ENCODE results near the gene SNAPC1.

The SNAPC1 gene

DNA sequence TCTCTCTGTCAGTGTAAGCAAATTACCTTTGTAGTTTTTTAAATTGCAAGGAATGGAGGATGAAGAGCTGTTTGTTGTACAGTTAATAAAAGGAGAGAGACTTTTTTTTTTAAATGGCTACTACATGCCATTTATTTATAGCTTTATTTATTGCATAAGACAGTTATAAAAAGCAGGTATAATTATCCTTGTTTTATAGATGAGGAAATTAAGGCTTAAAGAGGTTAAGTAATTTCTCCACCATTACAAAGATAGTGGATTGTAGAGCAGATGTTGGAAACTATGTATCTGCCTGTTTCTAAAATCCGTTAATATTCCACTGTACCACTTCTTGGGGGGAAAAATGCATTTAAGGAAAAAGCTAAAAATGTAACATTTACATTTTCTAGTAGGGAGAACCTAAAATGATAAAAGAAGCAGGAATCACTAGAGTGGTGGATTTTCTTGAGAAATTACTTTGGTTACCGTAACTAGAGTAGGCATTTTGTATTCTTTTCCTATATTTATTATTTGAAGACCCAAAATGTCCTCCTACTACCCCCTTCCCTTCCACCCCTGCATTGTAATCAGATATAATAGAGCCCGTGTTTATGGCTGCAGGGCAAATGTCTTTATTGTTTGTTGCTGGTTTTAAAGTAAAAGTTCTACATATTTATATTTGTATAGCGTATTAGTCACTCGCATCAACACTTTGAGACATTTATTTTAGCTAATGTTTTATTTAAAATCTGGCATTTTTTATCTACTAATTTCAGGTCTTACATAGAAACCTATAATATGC is 2.3 kb downstream of the SNAPC1 start:
- CTCF ChIA-PET = interaction anchor here (0.8 to 1.9 kb wide), 7 partner anchors 23 to 307 kb away, joined by 3 to 7 read pairs (median 3); no protein-coding TSS in a partner anchor
- TF ChIP-seq, protein P1, sequence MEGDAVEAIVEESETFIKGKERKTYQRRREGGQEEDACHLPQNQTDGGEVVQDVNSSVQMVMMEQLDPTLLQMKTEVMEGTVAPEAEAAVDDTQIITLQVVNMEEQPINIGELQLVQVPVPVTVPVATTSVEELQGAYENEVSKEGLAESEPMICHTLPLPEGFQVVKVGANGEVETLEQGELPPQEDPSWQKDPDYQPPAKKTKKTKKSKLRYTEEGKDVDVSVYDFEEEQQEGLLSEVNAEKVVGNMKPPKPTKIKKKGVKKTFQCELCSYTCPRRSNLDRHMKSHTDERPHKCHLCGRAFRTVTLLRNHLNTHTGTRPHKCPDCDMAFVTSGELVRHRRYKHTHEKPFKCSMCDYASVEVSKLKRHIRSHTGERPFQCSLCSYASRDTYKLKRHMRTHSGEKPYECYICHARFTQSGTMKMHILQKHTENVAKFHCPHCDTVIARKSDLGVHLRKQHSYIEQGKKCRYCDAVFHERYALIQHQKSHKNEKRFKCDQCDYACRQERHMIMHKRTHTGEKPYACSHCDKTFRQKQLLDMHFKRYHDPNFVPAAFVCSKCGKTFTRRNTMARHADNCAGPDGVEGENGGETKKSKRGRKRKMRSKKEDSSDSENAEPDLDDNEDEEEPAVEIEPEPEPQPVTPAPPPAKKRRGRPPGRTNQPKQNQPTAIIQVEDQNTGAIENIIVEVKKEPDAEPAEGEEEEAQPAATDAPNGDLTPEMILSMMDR (IDR thresholded peaks at IDR 0.05; ENCODE audit: insufficient read depth, low read length, missing control alignments) = no peak
- H3K4me3 ChIP-seq (ENCODE audit: low read depth, low read length) = peak overlapping the region; percentile 19; the same call in 1 of the 2 replicates
- POLR2A ChIA-PET = interaction anchor here (0.8 kb wide), 1 partner anchor 26 kb away, joined by 3 read pairs; no protein-coding TSS in a partner anchor
- no peak for DNase-seq (ENCODE audit: low read depth, low spot score)

DNA sequence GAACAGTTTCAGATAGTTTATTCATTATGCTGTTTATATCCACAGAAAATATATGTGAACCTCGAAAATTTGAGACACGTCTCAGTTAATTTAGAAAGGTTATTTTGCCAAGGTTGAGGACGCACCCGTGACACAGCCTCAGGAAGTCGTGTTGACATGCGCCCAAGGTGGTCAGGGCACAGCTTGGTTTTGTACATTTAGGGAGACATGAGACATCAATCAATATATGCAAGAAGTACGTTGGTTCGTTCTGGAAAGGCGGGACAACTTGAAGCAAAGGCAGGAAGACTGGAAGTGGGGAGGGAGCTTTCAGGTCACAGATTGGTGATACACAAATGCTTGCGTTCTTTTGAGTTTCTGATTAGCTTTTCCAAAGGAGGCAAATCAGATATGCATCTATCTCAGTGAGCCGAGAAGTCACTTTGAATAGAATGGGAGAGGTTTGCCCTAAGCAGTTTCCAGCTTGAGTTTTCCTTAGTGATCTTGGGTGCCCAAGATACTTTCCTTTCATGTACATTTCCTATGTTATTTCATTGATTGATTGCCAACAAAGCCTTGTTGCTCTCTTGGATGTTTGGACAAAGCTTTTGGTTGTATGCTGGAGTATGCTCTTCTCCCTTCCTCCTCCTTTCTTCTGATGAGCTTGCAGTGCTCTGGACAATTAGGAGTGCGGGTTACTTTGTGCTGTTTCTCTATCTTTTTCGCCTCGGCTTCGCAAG is 3.2 kb downstream of the SNAPC1 start:
- CTCF ChIA-PET = interaction anchor here (1.5 to 1.8 kb wide), 3 partner anchors 73 to 308 kb away, joined by 3 to 7 read pairs (median 3); no protein-coding TSS in a partner anchor
- no peak for DNase-seq (ENCODE audit: low read depth, low spot score)
- TF ChIP-seq, protein P1 (IDR thresholded peaks at IDR 0.05; ENCODE audit: insufficient read depth, low read length, missing control alignments) = no peak
- POLR2A ChIA-PET = no interaction called here
- peak overlapping the region; percentile 18; the same call in 1 of the 2 replicates for H3K4me3 ChIP-seq (ENCODE audit: low read depth, low read length)

DNA sequence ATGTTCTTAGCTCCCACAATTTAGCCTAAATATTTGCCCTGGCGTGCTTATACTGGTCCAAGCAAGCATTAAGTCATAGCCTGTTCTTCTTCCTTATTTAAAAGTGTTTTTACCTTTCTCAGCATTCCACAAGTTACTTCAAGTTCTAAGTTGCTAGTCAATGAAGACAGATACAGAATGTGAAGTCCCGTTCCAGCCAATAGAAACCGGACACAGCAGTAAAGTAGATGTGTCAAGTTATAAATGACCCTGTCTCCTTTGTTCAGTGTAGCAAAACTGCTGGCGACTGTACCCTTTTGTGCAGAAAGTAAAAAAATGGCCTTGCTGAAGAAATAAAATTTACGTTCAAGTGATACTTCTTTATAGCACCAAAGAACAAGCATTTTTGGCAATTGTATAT is 3.9 kb downstream of the SNAPC1 start:
- TF ChIP-seq, protein P1 (IDR thresholded peaks at IDR 0.05; ENCODE audit: insufficient read depth, low read length, missing control alignments) = no peak
- CTCF ChIA-PET = interaction anchor here (1.4 to 1.6 kb wide), 3 partner anchors 22 to 290 kb away, joined by 3 read pairs; no protein-coding TSS in a partner anchor
- no peak for DNase-seq (ENCODE audit: low read depth, low spot score)
- POLR2A ChIA-PET = no interaction called here
- H3K4me3 ChIP-seq (ENCODE audit: low read depth, low read length) = no peak overlapping the region

DNA sequence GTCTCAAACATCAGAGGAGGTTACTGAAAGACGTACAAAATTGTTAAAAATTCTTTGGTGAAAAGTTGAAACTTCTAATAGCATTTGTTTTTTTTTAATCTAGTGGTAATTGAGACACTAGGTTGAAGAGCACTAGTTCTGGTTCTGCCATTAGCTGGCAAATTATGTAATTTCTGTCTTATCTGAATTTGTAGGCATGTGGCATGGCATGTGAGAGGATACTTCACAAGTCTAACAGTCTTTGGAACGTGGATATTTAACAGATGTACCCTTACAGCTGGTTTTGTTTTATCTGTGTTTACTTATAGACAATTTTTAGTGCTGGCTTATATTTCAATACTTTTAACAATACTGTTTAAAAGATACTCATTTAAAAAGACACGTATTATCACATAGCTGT is 6.0 kb downstream of the SNAPC1 start:
- no peak for DNase-seq (ENCODE audit: low read depth, low spot score)
- no peak overlapping the region for H3K4me3 ChIP-seq (ENCODE audit: low read depth, low read length)
- CTCF ChIA-PET = no interaction called here
- POLR2A ChIA-PET = no interaction called here
- TF ChIP-seq, protein P1 (IDR thresholded peaks at IDR 0.05; ENCODE audit: insufficient read depth, low read length, missing control alignments) = no peak

DNA sequence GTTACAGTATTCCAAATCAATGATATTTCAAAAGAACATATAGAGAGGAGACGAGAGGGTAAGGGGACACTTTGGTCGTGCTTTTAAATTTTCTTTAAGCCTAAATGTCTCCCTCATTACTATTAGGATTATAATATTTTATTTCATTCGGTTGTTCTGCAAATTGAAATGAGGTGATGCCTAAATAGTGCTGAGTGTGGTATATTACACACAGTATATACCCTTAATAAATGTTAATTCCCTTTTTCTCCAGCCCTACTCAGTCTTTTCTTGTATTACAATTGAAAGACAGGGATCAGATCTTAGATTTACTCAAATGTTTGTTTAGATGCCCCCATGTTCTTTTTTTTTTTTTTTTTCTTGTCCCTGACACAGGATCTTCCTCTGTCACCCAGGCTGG is 7.7 kb downstream of the SNAPC1 start:
- DNase-seq (ENCODE audit: low read depth, low spot score) = no peak
- TF ChIP-seq, protein P1 (IDR thresholded peaks at IDR 0.05; ENCODE audit: insufficient read depth, low read length, missing control alignments) = no peak
- H3K4me3 ChIP-seq (ENCODE audit: low read depth, low read length) = no peak overlapping the region
- POLR2A ChIA-PET = no interaction called here
- CTCF ChIA-PET = no interaction called here

DNA sequence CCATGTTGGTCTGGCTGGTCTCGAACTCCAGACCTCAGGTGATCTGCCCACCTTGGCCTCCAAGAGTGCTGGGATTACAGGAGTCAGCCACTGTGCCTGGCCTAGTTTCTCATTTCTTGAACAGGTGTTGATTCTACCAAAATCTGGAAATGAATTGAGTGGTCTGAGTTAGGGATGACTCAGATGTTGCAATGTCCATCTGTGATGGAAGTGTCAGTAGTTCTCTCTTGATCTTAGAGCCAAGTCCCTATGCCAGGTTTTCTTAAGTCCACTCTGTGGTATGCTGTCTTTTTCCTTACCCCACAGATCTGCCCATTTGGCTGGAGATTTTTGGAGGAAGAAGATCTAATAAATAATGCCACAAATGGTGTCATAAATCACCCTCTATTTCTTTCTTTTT is 12.6 kb downstream of the SNAPC1 start:
- DNase-seq (ENCODE audit: low read depth, low spot score) = no peak
- TF ChIP-seq, protein P1 (IDR thresholded peaks at IDR 0.05; ENCODE audit: insufficient read depth, low read length, missing control alignments) = no peak
- ChIA-PET CTCF (no interaction called here), POLR2A (no interaction called here)
- H3K4me3 ChIP-seq (ENCODE audit: low read depth, low read length) = no peak overlapping the region

All from AG04449 (cell line).